GM12878 (cell line): Measurements from ENCODE around the gene NR1D1. TPM values are rescaled to one million over a fixed set of nuclear protein-coding genes. Genes with fewer than 3 reads are reported as not detected.
A peak's percentile ranks its signal among the peaks of the same experiment; 100 is the strongest.

Experiments used
- ATAC-seq: fragments of 200-7000 bp; cut with Tn5 transposase; 3 replicates; pipeline ENCODE4 v1.9.1; 2020; ENCODE audit warnings: mild to moderate bottlenecking, moderate library complexity
- BruUV-seq: library from RNA; stranded (reverse); fragments of 400-500 nt; replicated peaks from 2 replicates; lab custom pipeline; 2021; lab: Mats Ljungman, UMichigan
- CTCF ChIA-PET: fragments of 300-600 bp; sonication (Branson Sonifier 250); formaldehyde crosslinking; extraction: SDS; loops from one replicate; lab custom pipeline; 2021; ENCODE audit warnings: inconsistent platforms; lab: Yijun Ruan, JAX
- POLR2A ChIA-PET: fragments of 350-600 bp; formaldehyde crosslinking; extraction: SDS; loops from one replicate; lab custom pipeline; 2021; ENCODE audit warnings: inconsistent platforms; lab: Charles Lee
- RAD21 ChIA-PET: fragments of 300-600 bp; sonication (Branson Sonifier 250); formaldehyde crosslinking; loops from one replicate; lab custom pipeline; 2023; ENCODE audit warnings: antibody characterized with exemption; ENCODE audit not compliant: unreplicated experiment; lab: Charles Lee
- SMC1A ChIA-PET: fragments of 300-600 bp; sonication (Branson Sonifier 250); formaldehyde crosslinking; loops from one replicate; lab custom pipeline; 2023; ENCODE audit not compliant: unreplicated experiment, uncharacterized antibody; lab: Charles Lee
- DNase-seq: peaks from one replicate; pipeline ENCODE4 v3.0.0-alpha.2; 2011; ENCODE audit warnings: low read depth, low spot score
- FAIRE-seq: peaks from 3 replicates; lab custom pipeline; 2011; peaks lifted over from hg19 to GRCh38; lab: Jason Lieb, UNC
- H2AFZ ChIP-seq: 2 replicates; pipeline ENCODE4 v1.6.0; 2011; ENCODE audit warnings: low read depth, low read length, control low read depth; ENCODE audit not compliant: control insufficient read depth
- H3K27ac ChIP-seq: 2 replicates; pipeline ENCODE4 v1.5.1; 2011; ENCODE audit warnings: control low read depth; ENCODE audit not compliant: control insufficient read depth, insufficient read depth
- H3K27me3 ChIP-seq, 2 experiments: replicated peaks in 1 of 2; 2 replicates each; pipeline versions ENCODE4 v1.6.0 to v1.6.1; 2011; ENCODE audit warnings: low read length in 1 of 2; ENCODE audit not compliant: control insufficient read depth in 2 of 2, insufficient read depth in 2 of 2
- H3K36me3 ChIP-seq, 2 experiments: 2 replicates each; pipeline ENCODE4 v1.5.1; 2011; ENCODE audit warnings: low read length in 1 of 2; ENCODE audit not compliant: control insufficient read depth in 2 of 2, insufficient read depth in 2 of 2
- H3K4me1 ChIP-seq: 2 replicates; pipeline ENCODE4 v1.6.1; 2011; ENCODE audit warnings: mild to moderate bottlenecking, low read length, moderate library complexity, mixed read lengths; ENCODE audit not compliant: control insufficient read depth, insufficient read depth
- H3K4me2 ChIP-seq: 2 replicates; pipeline ENCODE4 v1.6.0; 2011; ENCODE audit warnings: control low read depth; ENCODE audit not compliant: control insufficient read depth, insufficient read depth
- H3K4me3 ChIP-seq: fragments of 200-600 bp; sonication (generic); 2 replicates; pipeline ENCODE4 v1.5.1; 2016
- H3K79me2 ChIP-seq: 2 replicates; pipeline ENCODE4 v1.6.0; 2011; ENCODE audit warnings: low read length; ENCODE audit not compliant: control insufficient read depth, insufficient read depth
- H3K9ac ChIP-seq: 2 replicates; pipeline ENCODE4 v1.8.0; 2011; ENCODE audit warnings: low read length, control low read depth, mixed read lengths; ENCODE audit not compliant: control insufficient read depth, insufficient read depth
- H3K9me3 ChIP-seq: replicated peaks from 3 replicates; pipeline ENCODE4 v1.5.1; 2011; ENCODE audit warnings: mild to moderate bottlenecking, low read length; ENCODE audit not compliant: control insufficient read depth, insufficient read depth
- H4K20me1 ChIP-seq: 2 replicates; pipeline ENCODE4 v1.6.0; 2011; ENCODE audit not compliant: control insufficient read depth, insufficient read depth
- ATF2 ChIP-seq: IDR thresholded peaks from 2 replicates; pipeline ENCODE4 v1.6.1; 2012; ENCODE audit warnings: low read length, inconsistent platforms
- ATF7 ChIP-seq: fragments of 450-650 bp; IDR thresholded peaks from 2 replicates; pipeline ENCODE4 v1.6.1; 2016; ENCODE audit warnings: low read depth, mild to moderate bottlenecking
- BACH1 ChIP-seq: fragments of 450-650 bp; IDR thresholded peaks from 2 replicates; pipeline ENCODE4 v1.6.1; 2017; ENCODE audit warnings: mild to moderate bottlenecking, borderline replicate concordance
- BCL11A ChIP-seq: IDR thresholded peaks from 2 replicates; pipeline ENCODE4 v1.6.1; 2011; ENCODE audit warnings: low read depth, low read length
- CBX3 ChIP-seq: fragments of 200-600 bp; sonication (generic); IDR thresholded peaks from 2 replicates; pipeline ENCODE4 v1.6.1; 2016; ENCODE audit warnings: low read depth, borderline replicate concordance
- GATAD2B ChIP-seq: fragments of 450-650 bp; conservative IDR thresholded peaks from 2 replicates; pipeline ENCODE4 v1.6.1; 2017; ENCODE audit warnings: low read depth, mild to moderate bottlenecking, moderate library complexity
- HDGF ChIP-seq: fragments of 450-650 bp; IDR thresholded peaks from 2 replicates; pipeline ENCODE4 v1.6.1; 2016; ENCODE audit warnings: antibody characterized with exemption
- SMAD1 ChIP-seq: fragments of 450-650 bp; IDR thresholded peaks from 2 replicates; pipeline ENCODE4 v1.6.1; 2018; ENCODE audit warnings: mild to moderate bottlenecking, low read depth; ENCODE audit not compliant: partially characterized antibody
- STAT3 ChIP-seq: IDR thresholded peaks from 2 replicates; pipeline ENCODE4 v1.6.1; 2011; ENCODE audit warnings: low read depth, low read length, improper control_type of control experiment
- ZBTB11 ChIP-seq: fragments of 450-650 bp; formaldehyde crosslinking; IDR thresholded peaks from 2 replicates; pipeline ENCODE4 v1.5.0; 2022; ENCODE audit warnings: mild to moderate bottlenecking, missing genetic modification characterization
- WGBS: methylation state at CpG from one replicate; pipeline ENCODE4 v1.1.6; 2016; ENCODE audit warnings: low lambda C conversion rate; ENCODE audit not compliant: insufficient replicate concordance, insufficient coverage; ENCODE audit errors: missing lambda C conversion rate; 5-methylcytosine and 5-hydroxymethylcytosine counted together
- in situ Hi-C: fragments of 300-500 bp; cut with MboI; formaldehyde crosslinking; loops from 9 replicates; pipeline ENCODE4 v1.14.3; 2018; ENCODE audit warnings: mixed read lengths
- intact Hi-C: fragments of 100-400 bp; cut with micrococcal nuclease; formaldehyde crosslinking; loops from one replicate; pipeline ENCODE4 v1.14.2; 2022; ENCODE audit not compliant: unreplicated experiment
- polyA plus RNA-seq, 11 experiments: library from polyadenylated mRNA; depleted of rRNA in 4 of 11; unstranded in 6 of 11; stranded (reverse) in 5 of 11; fragments of >200 nt; fragmentation: Nextera tagmentation in 4 of 11; fragmentation: Illumina TruSeq in 1 of 11; extraction: Ambion mirVana in 4 of 11; extraction: Trizol in 1 of 11; gene quantifications; 1 replicate in 1 of 11; 2 replicates in 10 of 11; pipeline versions ENCODE4 v1.2.1 to v1.2.3, GENCODE V29; 2011 to 2016; ENCODE audit warnings: inconsistent platforms in 2 of 11, missing spikeins in 2 of 11, low read depth in 1 of 11
- total RNA-seq, 4 experiments: library from RNA; depleted of rRNA in 3 of 4; stranded (reverse); fragments of >200 nt in 3 of 4; fragmentation: Illumina TruSeq in 1 of 4; extraction: Trizol in 1 of 4; gene quantifications; 2 replicates each; pipeline versions ENCODE4 v1.2.1 to v1.2.3, GENCODE V29; 2013 to 2021
- TF ChIP-seq, protein P1 (sequence below): fragments of 450-650 bp; formaldehyde crosslinking; IDR thresholded peaks from 2 replicates; pipeline ENCODE4 v1.4.0; 2022; ENCODE audit warnings: mild to moderate bottlenecking, moderate library complexity

Gene NR1D1
- total and polyA plus RNA-seq, 10 of the 15 experiments (the other 5 are each of a cell fraction or from before 2014, with no cell fraction given) = 0.10 to 3.4 (median 0.94) TPM

DNA sequence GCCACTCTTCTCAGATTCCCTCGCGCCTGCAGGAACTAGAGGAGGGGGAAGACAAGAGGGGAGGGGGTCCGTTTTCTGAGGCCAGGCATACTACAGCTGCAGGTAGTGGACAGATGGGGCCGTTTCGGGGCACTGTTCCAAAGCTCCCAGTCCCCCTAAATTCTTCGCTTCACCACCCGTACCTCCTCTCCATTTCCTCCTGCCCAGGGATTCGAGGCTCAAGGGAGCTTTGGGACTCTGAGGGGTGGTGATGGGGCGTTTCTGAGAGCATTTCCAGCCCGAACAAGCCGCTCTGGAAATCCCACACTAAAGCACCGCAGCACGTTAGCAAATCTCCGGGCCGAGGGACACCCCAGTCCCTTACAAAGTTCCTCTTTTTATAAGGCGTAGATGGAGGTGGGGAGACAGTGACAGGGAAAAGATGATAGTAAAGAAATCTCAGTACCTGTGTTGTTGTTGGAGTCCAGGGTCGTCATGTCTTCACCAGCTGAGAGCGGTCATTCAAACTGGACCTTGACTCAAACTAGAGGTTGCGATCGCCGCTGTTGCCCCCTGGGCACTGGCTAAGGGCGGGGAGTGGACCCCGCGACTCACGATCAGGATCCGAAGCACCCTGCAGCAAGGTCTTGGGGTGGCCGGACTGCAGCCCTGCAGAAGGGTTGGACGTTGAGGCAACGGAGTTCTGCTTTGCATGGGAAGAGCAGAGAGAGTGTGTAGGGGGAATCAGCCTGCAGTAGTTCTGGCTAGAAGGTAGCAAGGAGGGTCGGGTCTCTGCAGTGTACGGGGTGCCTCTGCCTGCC, 570 bp downstream of the NR1D1 start (continued):
- TF ChIP-seq, protein P1, sequence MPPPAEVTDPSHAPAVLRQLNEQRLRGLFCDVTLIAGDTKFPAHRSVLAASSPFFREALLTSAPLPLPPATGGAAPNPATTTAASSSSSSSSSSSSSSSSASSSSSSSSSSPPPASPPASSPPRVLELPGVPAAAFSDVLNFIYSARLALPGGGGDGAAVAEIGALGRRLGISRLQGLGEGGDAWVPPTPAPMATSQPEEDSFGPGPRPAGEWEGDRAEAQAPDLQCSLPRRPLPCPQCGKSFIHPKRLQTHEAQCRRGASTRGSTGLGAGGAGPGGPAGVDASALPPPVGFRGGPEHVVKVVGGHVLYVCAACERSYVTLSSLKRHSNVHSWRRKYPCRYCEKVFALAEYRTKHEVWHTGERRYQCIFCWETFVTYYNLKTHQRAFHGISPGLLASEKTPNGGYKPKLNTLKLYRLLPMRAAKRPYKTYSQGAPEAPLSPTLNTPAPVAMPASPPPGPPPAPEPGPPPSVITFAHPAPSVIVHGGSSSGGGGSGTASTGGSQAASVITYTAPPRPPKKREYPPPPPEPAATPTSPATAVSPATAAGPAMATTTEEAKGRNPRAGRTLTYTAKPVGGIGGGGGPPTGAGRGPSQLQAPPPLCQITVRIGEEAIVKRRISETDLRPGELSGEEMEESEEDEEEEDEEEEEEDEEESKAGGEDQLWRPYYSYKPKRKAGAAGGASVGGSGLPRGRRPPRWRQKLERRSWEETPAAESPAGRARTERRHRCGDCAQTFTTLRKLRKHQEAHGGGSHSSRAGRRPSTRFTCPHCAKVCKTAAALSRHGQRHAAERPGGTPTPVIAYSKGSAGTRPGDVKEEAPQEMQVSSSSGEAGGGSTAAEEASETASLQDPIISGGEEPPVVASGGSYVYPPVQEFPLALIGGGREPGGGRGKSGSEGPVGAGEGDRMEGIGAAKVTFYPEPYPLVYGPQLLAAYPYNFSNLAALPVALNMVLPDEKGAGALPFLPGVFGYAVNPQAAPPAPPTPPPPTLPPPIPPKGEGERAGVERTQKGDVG (CRISPR knock-in tag) = no peak
- TF ChIP-seq STAT3 = no peak

DNA sequence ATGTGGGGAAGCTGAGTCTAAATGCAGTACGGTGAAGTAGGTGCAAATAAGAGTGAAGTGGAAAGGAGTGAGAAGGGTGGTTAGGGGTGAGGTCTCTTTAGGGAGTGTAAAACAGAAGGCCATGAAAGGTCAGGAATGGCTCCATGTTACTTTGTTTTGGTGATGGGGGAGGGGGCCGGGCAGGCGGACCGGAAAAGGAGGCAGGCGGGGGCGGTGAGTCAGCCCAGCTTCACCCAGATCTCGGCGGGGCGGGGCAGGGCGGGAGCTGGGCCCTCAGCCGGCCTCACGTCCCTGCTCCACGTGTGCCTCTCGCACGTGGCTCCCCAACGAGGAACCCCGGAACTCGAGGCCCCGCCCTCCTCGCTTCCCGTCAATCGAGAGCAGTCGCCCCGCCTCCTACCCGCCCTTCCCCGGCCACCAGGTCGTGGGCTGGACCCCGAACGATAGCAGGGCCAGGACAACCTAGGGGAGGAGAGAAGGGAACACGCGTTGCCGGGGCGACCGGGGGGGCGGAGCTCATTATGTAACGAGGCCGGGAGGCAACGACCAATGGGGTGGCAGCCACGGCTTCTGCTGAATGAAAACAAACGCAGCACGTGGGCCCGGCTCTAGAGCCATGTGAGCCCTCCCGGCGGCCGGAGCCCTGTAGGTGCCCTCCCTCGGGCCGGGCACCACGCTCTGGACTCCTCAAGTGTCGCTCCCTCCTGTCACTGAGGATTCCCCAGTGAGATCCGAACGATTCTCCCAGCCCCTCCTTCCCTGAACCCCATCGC, 1.4 kb downstream of the NR1D1 start:
- BruUV-seq = no TSS peak
- Histone ChIP-seq H3K4me2 (peak overlapping the region; percentile 90), H2AFZ (peak overlapping the region; percentile 75), H3K9ac (peak overlapping the region; percentile 50), H3K27me3 (no peaks in the 10 kb centered on the region), H3K4me3 (peak overlapping the region; percentile 90), H4K20me1 (no peaks in the 10 kb centered on the region), H3K27ac (peak overlapping the region; percentile 88), H3K79me2 (peaks cover 11% of the 10 kb centered on the region), H3K4me1 (peaks cover 64% of the 10 kb centered on the region), H3K9me3 (no peaks in the 10 kb centered on the region), H3K36me3 (peaks cover 0 to 3% of the 10 kb centered on the region in 2 experiments; a peak in 2 of 4 replicates)
- DNase-seq = peak; percentile 97
- intact Hi-C loops (no loop called here), in situ Hi-C loops (no loop called here)
- WGBS = 2% methylated on average over 40 of the region's 52 CpGs
- ATAC-seq = peak; percentile 80
- peak; percentile 82 for FAIRE-seq
- ChIA-PET CTCF (interaction anchor here (0.6 to 10.6 kb wide), 14 partner anchors 13 to 418 kb away, joined by 3 to 176 read pairs (median 4); partner anchors contain the start of genes CSF3, MED24 and PSMD3), SMC1A (interaction anchor here (0.7 to 10.4 kb wide), 10 partner anchors 8 to 210 kb away, joined by 3 to 132 read pairs (median 4); partner anchors contain the start of genes MED24, RARA and THRA), RAD21 (interaction anchor here (0.8 to 7.7 kb wide), 17 partner anchors 8 to 418 kb away, joined by 3 to 155 read pairs (median 4); partner anchors contain the start of genes CASC3 and MED24), POLR2A (interaction anchor here (0.6 to 3.8 kb wide), 12 partner anchors 8 to 648 kb away, joined by 3 to 50 read pairs (median 4); partner anchors contain the start of gene MED1)
- TF ChIP-seq BACH1 = 0 out of 2 replicates have a peak, but pooled peaks have one; percentile 25
- peak; percentile 90 for TF ChIP-seq HDGF
- TF ChIP-seq ZBTB11 (CRISPR knock-in tag) = no peak
- no peak for TF ChIP-seq ATF2
- TF ChIP-seq SMAD1 = no peak
- no peak for TF ChIP-seq GATAD2B
- TF ChIP-seq BCL11A = no peak
- no peak for TF ChIP-seq CBX3
- peak; percentile 54; the same call in 1 of the 2 replicates for TF ChIP-seq ATF7
